ENCODE data around the gene SLC30A7. TPM values are rescaled to one million over a fixed set of nuclear protein-coding genes. Genes with fewer than 3 reads are reported as not detected.

Gene SLC30A7
- total and polyA plus RNA-seq, 2 of the 13 experiments (the other 11 are each of a cell fraction or from before 2014, with no cell fraction given) = 8.3 to 40.8 TPM

DNA sequence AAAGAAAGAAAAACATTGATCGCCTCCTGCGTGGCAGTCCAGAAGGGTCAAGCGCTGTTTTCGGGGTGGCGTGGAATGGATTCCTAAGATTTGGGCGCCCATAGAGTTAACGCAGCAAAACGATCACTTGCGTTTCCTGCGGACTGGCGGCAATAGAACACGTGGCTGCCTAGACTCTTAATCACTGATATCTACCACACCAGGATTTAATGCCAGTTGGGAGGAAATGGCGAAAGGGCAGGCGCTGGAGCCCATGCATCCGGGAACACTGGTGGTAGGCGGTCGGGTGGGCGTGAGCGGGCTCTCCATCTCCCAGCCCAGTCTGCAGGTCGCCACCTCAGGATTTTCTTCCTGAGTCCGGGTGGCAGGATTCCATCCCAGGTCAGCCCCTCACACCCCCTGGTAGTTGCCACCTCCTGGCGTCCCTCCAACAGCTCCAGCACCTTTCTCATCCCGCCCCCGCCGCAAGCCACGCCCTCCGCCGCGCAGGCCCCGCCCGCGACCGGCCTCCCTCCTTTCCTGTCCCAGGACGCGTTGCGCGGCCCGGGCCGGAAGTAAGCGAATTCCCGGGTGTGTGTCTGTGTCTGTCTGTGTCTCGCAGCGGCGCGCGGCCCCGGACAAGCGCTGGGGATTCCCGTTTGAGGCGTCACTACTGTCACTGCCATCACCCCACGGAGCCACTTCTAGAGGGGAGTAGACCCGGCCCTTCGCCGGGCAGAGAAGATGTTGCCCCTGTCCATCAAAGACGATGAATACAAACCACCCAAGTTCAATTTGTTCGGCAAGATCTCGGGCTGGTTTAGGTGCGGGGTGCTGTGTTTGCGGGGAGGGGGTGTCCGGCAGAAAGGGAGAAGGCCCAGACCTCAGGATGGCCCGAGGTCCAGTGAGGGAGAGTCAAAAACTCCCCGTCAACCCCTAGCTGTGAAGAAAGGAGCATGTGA is at the start of gene SLC30A7 (continued):
- TF ChIP-seq, protein P1, sequence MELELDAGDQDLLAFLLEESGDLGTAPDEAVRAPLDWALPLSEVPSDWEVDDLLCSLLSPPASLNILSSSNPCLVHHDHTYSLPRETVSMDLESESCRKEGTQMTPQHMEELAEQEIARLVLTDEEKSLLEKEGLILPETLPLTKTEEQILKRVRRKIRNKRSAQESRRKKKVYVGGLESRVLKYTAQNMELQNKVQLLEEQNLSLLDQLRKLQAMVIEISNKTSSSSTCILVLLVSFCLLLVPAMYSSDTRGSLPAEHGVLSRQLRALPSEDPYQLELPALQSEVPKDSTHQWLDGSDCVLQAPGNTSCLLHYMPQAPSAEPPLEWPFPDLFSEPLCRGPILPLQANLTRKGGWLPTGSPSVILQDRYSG (CRISPR knock-in tag; IDR thresholded peaks at IDR 0.05) = no peak
- no peak for TF ChIP-seq ZKSCAN8 (CRISPR knock-in tag; IDR thresholded peaks at IDR 0.05; ENCODE audit: borderline replicate concordance)
- no peak for TF ChIP-seq ZNF570 (CRISPR knock-in tag; IDR thresholded peaks at IDR 0.05; ENCODE audit: borderline replicate concordance)
- TF ChIP-seq, protein P2, sequence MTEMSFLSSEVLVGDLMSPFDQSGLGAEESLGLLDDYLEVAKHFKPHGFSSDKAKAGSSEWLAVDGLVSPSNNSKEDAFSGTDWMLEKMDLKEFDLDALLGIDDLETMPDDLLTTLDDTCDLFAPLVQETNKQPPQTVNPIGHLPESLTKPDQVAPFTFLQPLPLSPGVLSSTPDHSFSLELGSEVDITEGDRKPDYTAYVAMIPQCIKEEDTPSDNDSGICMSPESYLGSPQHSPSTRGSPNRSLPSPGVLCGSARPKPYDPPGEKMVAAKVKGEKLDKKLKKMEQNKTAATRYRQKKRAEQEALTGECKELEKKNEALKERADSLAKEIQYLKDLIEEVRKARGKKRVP (CRISPR knock-in tag; IDR thresholded peaks at IDR 0.05) = 0 out of 4 replicates have a peak, but pooled peaks of 1 of the 2 experiments have one; percentile 52
- TF ChIP-seq ZNF670 (CRISPR knock-in tag; IDR thresholded peaks at IDR 0.05; ENCODE audit: borderline replicate concordance) = no peak
- no peak for TF ChIP-seq ZMYM2 (CRISPR knock-in tag; IDR thresholded peaks at IDR 0.05)
- TF ChIP-seq HNRNPL (IDR thresholded peaks at IDR 0.05; ENCODE audit: low read depth, low read length) = peak; percentile 54; the same call in 1 of the 2 replicates
- no peak for TF ChIP-seq ZNF7 (CRISPR knock-in tag; IDR thresholded peaks at IDR 0.05)
- TF ChIP-seq SRY (CRISPR knock-in tag; IDR thresholded peaks at IDR 0.05) = no peak; the same call in 1 of the 2 replicates
- no peak for TF ChIP-seq MTF1 (CRISPR knock-in tag; IDR thresholded peaks at IDR 0.05)
- no peak for TF ChIP-seq NFYB (CRISPR knock-in tag; IDR thresholded peaks at IDR 0.05)
- TF ChIP-seq, protein P3, sequence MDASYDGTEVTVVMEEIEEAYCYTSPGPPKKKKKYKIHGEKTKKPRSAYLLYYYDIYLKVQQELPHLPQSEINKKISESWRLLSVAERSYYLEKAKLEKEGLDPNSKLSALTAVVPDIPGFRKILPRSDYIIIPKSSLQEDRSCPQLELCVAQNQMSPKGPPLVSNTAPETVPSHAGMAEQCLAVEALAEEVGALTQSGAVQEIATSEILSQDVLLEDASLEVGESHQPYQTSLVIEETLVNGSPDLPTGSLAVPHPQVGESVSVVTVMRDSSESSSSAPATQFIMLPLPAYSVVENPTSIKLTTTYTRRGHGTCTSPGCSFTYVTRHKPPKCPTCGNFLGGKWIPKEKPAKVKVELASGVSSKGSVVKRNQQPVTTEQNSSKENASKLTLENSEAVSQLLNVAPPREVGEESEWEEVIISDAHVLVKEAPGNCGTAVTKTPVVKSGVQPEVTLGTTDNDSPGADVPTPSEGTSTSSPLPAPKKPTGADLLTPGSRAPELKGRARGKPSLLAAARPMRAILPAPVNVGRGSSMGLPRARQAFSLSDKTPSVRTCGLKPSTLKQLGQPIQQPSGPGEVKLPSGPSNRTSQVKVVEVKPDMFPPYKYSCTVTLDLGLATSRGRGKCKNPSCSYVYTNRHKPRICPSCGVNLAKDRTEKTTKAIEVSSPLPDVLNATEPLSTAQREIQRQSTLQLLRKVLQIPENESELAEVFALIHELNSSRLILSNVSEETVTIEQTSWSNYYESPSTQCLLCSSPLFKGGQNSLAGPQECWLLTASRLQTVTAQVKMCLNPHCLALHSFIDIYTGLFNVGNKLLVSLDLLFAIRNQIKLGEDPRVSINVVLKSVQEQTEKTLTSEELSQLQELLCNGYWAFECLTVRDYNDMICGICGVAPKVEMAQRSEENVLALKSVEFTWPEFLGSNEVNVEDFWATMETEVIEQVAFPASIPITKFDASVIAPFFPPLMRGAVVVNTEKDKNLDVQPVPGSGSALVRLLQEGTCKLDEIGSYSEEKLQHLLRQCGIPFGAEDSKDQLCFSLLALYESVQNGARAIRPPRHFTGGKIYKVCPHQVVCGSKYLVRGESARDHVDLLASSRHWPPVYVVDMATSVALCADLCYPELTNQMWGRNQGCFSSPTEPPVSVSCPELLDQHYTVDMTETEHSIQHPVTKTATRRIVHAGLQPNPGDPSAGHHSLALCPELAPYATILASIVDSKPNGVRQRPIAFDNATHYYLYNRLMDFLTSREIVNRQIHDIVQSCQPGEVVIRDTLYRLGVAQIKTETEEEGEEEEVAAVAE (CRISPR knock-in tag; IDR thresholded peaks at IDR 0.05; ENCODE audit: borderline replicate concordance) = no peak
- no peak for TF ChIP-seq NR3C1 (CRISPR knock-in tag; IDR thresholded peaks at IDR 0.05)
- TF ChIP-seq, protein P4, sequence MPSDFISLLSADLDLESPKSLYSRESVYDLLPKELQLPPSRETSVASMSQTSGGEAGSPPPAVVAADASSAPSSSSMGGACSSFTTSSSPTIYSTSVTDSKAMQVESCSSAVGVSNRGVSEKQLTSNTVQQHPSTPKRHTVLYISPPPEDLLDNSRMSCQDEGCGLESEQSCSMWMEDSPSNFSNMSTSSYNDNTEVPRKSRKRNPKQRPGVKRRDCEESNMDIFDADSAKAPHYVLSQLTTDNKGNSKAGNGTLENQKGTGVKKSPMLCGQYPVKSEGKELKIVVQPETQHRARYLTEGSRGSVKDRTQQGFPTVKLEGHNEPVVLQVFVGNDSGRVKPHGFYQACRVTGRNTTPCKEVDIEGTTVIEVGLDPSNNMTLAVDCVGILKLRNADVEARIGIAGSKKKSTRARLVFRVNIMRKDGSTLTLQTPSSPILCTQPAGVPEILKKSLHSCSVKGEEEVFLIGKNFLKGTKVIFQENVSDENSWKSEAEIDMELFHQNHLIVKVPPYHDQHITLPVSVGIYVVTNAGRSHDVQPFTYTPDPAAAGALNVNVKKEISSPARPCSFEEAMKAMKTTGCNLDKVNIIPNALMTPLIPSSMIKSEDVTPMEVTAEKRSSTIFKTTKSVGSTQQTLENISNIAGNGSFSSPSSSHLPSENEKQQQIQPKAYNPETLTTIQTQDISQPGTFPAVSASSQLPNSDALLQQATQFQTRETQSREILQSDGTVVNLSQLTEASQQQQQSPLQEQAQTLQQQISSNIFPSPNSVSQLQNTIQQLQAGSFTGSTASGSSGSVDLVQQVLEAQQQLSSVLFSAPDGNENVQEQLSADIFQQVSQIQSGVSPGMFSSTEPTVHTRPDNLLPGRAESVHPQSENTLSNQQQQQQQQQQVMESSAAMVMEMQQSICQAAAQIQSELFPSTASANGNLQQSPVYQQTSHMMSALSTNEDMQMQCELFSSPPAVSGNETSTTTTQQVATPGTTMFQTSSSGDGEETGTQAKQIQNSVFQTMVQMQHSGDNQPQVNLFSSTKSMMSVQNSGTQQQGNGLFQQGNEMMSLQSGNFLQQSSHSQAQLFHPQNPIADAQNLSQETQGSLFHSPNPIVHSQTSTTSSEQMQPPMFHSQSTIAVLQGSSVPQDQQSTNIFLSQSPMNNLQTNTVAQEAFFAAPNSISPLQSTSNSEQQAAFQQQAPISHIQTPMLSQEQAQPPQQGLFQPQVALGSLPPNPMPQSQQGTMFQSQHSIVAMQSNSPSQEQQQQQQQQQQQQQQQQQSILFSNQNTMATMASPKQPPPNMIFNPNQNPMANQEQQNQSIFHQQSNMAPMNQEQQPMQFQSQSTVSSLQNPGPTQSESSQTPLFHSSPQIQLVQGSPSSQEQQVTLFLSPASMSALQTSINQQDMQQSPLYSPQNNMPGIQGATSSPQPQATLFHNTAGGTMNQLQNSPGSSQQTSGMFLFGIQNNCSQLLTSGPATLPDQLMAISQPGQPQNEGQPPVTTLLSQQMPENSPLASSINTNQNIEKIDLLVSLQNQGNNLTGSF (CRISPR knock-in tag; IDR thresholded peaks at IDR 0.05) = no peak
